ENCODE data around the gene AGAP4.
A peak's percentile ranks its signal among the peaks of the same experiment; 100 is the strongest.
"Not testable (repeated sequence)": the region's sequence is repeated elsewhere in the genome, so short reads cannot be mapped to it uniquely, and the experiment has no call there.

AGAP4 gene

DNA sequence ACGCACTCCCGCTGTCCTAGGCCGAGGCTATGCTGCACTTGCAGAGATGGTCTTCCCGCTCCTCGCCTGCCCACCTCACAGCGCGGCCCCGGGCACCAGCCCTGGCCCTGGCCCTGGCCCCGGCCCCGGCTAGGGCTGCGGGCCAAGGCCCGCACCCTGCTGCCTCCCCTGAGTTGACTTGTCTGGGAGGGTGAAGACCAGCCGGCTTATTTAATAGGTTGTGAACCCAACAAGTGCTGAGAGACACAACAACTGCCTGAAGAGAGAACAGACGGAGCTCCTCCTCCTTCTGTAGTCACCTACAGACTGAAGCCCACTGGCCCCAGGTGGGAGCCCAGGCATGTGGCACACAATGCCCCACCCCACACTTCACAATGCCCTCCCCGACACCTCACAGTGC lies at the start of gene AGAP4:
Gene AGAP4 (minus strand): TSS at position 101 of the 400 bp plus-strand sequence. CDS start 153 bp downstream, outside the sequence.
- not testable (repeated sequence) for DNase-seq (ENCODE audit: low spot score)

GRCh38 chr10:45890721-45891120 lies 43.4 kb upstream of the AGAP4 start:
- DNase-seq (ENCODE audit: low spot score): not testable (repeated sequence)

DNA sequence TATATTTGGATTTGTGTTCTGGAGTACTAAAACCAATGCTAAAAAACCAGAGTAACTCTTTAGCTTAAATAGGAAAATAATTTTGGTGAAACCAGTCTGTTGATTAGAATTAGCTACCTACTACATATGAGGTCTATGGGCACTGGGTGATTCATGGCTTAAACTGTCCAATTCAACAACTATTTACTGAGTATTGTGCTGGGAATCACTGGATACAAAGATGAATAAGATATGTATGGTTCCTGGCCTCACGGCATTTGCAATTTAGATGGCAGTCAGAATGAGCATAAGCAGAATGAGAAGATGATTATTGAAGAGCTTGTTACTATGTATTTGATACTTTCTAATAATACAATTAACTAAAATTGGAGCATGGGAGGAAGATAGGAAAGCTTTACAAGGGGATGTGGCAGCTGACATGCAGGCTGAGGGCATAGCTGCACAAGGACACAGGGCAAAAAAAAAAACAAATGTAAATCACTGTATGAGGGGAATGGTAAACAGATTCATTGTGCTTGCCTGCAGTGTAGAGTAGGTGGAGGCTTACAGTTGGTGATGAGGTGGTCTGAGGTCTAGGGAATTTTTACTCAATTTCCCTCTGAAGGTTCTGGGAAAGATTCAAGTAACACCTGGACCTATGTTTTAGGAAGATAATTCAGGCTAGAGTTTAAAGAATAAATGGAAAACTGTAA lies 42.4 kb upstream of the AGAP4 start:
- DNase-seq (ENCODE audit: low spot score): not testable (repeated sequence)

DNA sequence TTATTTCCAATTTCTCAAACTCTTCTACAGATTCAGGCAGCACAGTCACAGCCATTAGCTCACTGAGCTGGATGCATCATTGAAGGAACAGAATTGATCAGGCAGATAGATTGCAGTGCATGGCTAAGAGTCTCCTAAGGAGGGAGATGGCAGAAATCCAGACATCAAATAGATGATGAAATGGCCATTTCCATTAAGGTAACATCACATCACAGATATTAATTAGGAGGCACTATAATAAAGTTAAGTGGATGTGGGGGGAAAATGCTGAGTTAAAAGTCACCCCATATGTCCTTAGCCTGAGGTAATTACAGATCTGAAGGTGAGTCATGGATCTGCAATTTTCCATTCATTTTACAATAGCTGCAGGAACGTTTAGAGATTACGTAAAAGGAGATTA lies 35.6 kb upstream of the AGAP4 start:
- not testable (repeated sequence) for DNase-seq (ENCODE audit: low spot score)

- not testable (repeated sequence) for DNase-seq (ENCODE audit: low spot score)
Measured at GRCh38 chr10:45865404-45865803, 18.1 kb upstream of the AGAP4 start.

GRCh38 chr10:45864264-45864663 lies 17.0 kb upstream of the AGAP4 start:
- DNase-seq (ENCODE audit: low spot score): not testable (repeated sequence)

- DNase-seq (ENCODE audit: low spot score): not testable (repeated sequence)
Measured at GRCh38 chr10:45863632-45864031, 16.3 kb upstream of the AGAP4 start.

- not testable (repeated sequence) for DNase-seq (ENCODE audit: low spot score)
Measured at GRCh38 chr10:45857931-45858330, 10.6 kb upstream of the AGAP4 start.

DNA sequence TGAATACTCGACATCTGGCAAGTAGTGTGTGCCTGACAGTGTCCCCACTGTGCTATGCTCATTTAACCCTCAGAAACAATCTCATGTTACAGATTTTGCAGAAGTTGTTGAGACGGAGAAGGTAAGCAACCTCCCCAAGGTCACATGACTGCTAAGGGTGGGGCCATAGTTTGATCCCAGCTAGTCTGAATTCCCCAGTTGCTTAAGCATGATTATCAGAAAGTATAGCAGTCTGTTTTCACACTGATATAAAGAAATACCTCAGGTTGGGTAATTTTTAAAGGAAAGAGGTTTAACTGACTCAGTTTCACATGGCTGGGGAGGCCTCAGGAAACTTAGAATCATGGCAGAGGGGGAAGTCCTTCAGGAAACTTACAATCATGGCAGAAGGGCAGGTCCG lies 1.2 kb upstream of the AGAP4 start:
- DNase-seq (ENCODE audit: low spot score): not testable (repeated sequence)

DNA sequence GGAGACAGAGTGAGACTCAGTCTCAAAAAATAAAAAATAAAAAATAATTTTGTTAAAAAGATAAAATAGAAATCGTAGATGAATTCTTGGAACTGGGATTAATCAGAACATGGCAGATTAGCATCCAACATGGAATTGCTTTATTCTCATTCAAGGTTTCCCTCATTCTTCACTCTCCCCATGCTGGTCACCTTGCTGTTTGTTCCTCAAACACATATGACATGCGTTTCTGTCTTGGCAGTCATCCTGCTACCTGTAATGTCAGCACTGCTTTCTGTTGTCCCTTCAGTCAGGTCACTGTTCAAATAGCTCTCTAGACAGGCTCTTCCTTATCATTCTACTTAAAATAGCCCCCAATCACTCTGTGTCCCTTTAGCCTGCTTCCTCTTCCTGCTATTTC lies 24.4 kb downstream of the AGAP4 start:
- not testable (repeated sequence) for DNase-seq (ENCODE audit: low spot score)

DNA sequence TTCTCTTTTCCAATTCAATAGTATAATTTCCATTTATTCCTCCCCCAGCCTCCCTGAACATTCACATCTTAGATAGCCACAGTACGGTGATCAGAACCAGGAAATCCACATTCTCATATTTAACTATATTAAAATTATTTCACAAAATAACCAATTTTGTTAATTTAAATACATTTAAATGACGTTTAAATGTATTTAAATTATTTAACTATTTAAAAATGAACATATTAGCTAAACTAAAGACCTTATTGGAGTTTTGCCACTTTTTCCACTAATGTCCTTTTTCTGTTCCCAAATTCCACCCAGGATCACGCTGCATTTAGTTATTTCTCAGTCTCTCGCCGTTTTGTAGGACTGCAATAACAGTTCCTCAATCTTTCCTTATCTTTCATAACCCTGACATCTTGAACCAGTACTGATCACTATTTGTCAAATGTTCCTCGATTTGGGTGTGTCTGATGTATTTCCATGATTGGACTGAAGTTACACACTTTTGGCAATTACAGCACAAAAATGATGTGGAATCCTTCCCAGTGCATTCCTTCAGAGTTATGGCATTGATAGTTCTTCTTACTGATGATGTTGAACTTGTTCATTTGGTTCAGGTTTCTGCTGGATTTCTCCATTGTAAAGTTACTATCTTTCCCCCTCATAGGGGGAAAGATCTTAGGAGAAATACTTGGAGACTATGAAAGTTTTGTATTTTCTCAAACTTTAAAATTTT lies 27.0 kb downstream of the AGAP4 start:
- not testable (repeated sequence) for DNase-seq (ENCODE audit: low spot score)

- no peak for DNase-seq (ENCODE audit: low spot score)
Measured at GRCh38 chr10:45819552-45819951, 27.7 kb downstream of the AGAP4 start.

GRCh38 chr10:45817912-45818311 lies 29.4 kb downstream of the AGAP4 start:
- DNase-seq (ENCODE audit: low spot score): no peak

- DNase-seq (ENCODE audit: low spot score): no peak
Measured at GRCh38 chr10:45817130-45817859, 30.0 kb downstream of the AGAP4 start.

GRCh38 chr10:45814146-45814545 lies 33.2 kb downstream of the AGAP4 start:
- not testable (repeated sequence) for DNase-seq (ENCODE audit: low spot score)

DNA sequence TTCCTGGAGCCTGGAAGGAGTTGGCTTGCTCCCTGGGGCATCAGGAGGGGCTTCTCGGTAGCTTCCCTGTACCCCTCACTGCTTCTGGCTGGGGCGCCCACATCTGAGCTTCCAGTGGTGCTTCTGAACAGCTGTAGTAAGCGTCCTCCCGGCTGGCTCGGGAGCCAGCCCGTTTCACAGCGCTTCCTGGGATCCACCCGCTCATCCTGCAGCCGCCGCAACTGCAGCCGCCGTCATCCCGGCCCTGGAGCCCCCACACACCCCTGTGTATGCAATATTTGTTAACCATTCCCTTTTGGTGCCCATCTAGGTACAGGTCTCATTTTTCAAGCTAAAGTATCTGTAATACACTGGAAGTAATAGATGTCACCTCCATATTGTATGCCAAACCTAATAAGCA lies 34.3 kb downstream of the AGAP4 start:
- DNase-seq (ENCODE audit: low spot score): peak; percentile 32

DNA sequence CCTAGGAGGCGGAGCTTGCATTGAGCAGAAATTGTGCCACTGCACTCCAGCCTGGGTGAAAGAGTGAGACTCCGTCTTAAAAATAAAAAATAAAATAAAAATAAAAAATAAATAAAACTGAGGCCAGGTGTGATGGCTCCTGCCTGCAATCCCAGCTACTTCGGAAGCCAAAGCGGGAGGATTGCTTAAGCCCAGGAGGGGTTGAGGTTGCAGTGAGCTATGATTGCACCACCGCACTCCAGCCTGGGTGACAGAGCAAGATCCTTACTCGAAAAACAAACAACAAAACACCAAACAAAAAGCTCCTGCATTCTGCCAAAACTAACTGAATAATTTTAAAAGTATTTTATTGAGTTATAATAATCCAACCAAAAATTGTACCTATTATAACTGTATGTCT lies 36.2 kb downstream of the AGAP4 start:
- no peak for DNase-seq (ENCODE audit: low spot score)

DNA sequence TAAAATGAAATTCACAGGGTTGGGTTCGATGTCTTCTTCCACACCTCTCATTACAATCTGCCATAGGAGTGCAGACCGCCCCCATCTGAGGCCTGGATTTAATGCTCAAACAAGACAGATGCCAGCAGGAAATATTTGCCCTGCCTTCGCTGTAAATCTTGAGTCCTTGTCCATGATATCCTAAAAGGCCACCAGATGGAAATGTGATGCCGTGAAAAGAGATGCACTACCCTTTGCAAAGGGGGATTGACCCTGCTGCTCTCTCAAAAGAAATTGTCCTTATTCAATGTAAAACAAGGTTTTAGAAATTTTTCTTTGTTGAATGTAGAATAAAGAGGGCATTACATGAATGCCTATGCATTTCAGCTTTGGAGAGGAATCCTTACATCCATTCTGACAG lies 37.5 kb downstream of the AGAP4 start:
- no peak for DNase-seq (ENCODE audit: low spot score)

GRCh38 chr10:45804996-45805395 lies 42.3 kb downstream of the AGAP4 start:
- not testable (repeated sequence) for DNase-seq (ENCODE audit: low spot score)

- not testable (repeated sequence) for DNase-seq (ENCODE audit: low spot score)
Measured at GRCh38 chr10:45803060-45804010, 44.0 kb downstream of the AGAP4 start.

- not testable (repeated sequence) for DNase-seq (ENCODE audit: low spot score)
Measured at GRCh38 chr10:45794761-45795160, 52.5 kb downstream of the AGAP4 start.
